ENCODE measurements around the gene PFKL. TPM values are rescaled to one million over a fixed set of nuclear protein-coding genes. Genes with fewer than 3 reads are reported as not detected.

PFKL gene
- total RNA-seq, 1 experiment from 2014 or later, result 67.5 TPM

- no peak for DNase-seq
- Histone ChIP-seq H3K4me3 (no peak overlapping the region), H3K27ac (no peak overlapping the region), H3K36me3 (ENCODE audit: low read depth) (no peaks in the 10 kb centered on the region), H3K4me1 (replicated peaks; ENCODE audit: insufficient read depth) (no peaks in the 10 kb centered on the region), H2AFZ (no peak overlapping the region), H3K9me3 (ENCODE audit: insufficient read depth, low read depth) (no peaks in the 10 kb centered on the region), H3F3A (ENCODE audit: insufficient read depth, low read depth) (0 out of 2 replicates have a peak, but pooled peaks cover 3% of the 10 kb centered on the region), H3K79me2 (ENCODE audit: low read depth) (no peaks in the 10 kb centered on the region), H3K27me3 (ENCODE audit: insufficient read depth, low read depth) (no peaks in the 10 kb centered on the region), H4K20me1 (ENCODE audit: insufficient read depth) (no peaks in the 10 kb centered on the region), H3K9me2 (ENCODE audit: insufficient read depth) (no peaks in the 10 kb centered on the region), H3K4me2 (no peak overlapping the region)
- TF ChIP-seq, protein P1, sequence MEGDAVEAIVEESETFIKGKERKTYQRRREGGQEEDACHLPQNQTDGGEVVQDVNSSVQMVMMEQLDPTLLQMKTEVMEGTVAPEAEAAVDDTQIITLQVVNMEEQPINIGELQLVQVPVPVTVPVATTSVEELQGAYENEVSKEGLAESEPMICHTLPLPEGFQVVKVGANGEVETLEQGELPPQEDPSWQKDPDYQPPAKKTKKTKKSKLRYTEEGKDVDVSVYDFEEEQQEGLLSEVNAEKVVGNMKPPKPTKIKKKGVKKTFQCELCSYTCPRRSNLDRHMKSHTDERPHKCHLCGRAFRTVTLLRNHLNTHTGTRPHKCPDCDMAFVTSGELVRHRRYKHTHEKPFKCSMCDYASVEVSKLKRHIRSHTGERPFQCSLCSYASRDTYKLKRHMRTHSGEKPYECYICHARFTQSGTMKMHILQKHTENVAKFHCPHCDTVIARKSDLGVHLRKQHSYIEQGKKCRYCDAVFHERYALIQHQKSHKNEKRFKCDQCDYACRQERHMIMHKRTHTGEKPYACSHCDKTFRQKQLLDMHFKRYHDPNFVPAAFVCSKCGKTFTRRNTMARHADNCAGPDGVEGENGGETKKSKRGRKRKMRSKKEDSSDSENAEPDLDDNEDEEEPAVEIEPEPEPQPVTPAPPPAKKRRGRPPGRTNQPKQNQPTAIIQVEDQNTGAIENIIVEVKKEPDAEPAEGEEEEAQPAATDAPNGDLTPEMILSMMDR (conservative IDR thresholded peaks at IDR 0.05), result no peak
- no peak for TF ChIP-seq EZH2 (IDR thresholded peaks at IDR 0.05; ENCODE audit: low read depth)
- CTCF ChIA-PET, result no interaction called here
- POLR2A ChIA-PET (ENCODE audit: unreplicated experiment), result no interaction called here
- BruUV-seq (replicated peaks), result no TSS peak
- intact Hi-C loops (cut with micrococcal nuclease; ENCODE audit: unreplicated experiment), result no loop called here
These were observed 27.5 kb upstream of the PFKL start for GRCh38 chr21:44272284-44272858.

DNA sequence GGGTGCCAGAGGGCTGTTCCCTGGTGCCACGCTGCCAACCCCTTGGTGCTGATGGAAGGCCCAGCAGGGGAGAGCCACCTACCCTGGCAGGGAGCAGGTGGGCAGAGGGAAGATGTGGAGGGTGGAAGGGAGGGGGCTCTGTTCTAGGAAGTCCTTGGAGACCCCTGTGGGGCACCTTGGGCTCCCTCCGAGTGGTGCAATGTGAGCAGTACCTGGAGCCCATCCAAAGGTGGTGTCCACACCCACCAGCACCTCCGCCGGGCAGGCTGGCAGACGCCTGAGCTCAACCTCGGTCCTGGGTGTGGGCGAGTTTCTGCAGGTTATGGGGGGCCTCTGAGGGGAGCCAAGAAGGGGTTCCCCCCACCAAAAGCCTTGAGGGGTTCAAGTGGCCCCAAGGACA, 26.8 kb upstream of the PFKL start:
- CTCF ChIA-PET, result no interaction called here
- no peaks in the 10 kb centered on the region for H3K9me2 ChIP-seq (ENCODE audit: insufficient read depth)
- no peak overlapping the region for H2AFZ ChIP-seq
- DNase-seq, result no peak
- H3K27me3 ChIP-seq (ENCODE audit: insufficient read depth, low read depth), result no peaks in the 10 kb centered on the region
- H3K9me3 ChIP-seq (ENCODE audit: insufficient read depth, low read depth), result no peaks in the 10 kb centered on the region
- intact Hi-C loops (cut with micrococcal nuclease; ENCODE audit: unreplicated experiment), result no loop called here
- no peak overlapping the region for H3K27ac ChIP-seq
- POLR2A ChIA-PET (ENCODE audit: unreplicated experiment), result no interaction called here
- H3K4me2 ChIP-seq, result no peak overlapping the region
- H3K4me3 ChIP-seq, result no peak overlapping the region
- H3K36me3 ChIP-seq (ENCODE audit: low read depth), result no peaks in the 10 kb centered on the region
- no peaks in the 10 kb centered on the region for H4K20me1 ChIP-seq (ENCODE audit: insufficient read depth)
- 0 out of 2 replicates have a peak, but pooled peaks cover 3% of the 10 kb centered on the region for H3F3A ChIP-seq (ENCODE audit: insufficient read depth, low read depth)
- TF ChIP-seq, protein P1 (conservative IDR thresholded peaks at IDR 0.05), result no peak
- TF ChIP-seq EZH2 (IDR thresholded peaks at IDR 0.05; ENCODE audit: low read depth), result no peak
- H3K4me1 ChIP-seq (replicated peaks; ENCODE audit: insufficient read depth), result no peaks in the 10 kb centered on the region
- BruUV-seq (replicated peaks), result no TSS peak
- H3K79me2 ChIP-seq (ENCODE audit: low read depth), result no peaks in the 10 kb centered on the region

GRCh38 chr21:44275041-44275440, 24.8 kb upstream of the PFKL start:
- intact Hi-C loops (cut with micrococcal nuclease; ENCODE audit: unreplicated experiment), result no loop called here

More at GRCh38 chr21:44275041-44275440, 24.8 kb upstream of the PFKL start:
- no peak overlapping the region for H3K4me3 ChIP-seq
- no peaks in the 10 kb centered on the region for H3K4me1 ChIP-seq (replicated peaks; ENCODE audit: insufficient read depth)
- H3K4me2 ChIP-seq, result no peak overlapping the region
- H3K27ac ChIP-seq, result no peak overlapping the region
- no peaks in the 10 kb centered on the region for H3K79me2 ChIP-seq (ENCODE audit: low read depth)
- no peaks in the 10 kb centered on the region for H3K27me3 ChIP-seq (ENCODE audit: insufficient read depth, low read depth)
- H2AFZ ChIP-seq, result no peak overlapping the region
- no peak for DNase-seq
- H3K9me3 ChIP-seq (ENCODE audit: insufficient read depth, low read depth), result no peaks in the 10 kb centered on the region
- ChIA-PET CTCF (no interaction called here), POLR2A (ENCODE audit: unreplicated experiment) (no interaction called here)
- H4K20me1 ChIP-seq (ENCODE audit: insufficient read depth), result no peaks in the 10 kb centered on the region
- H3K36me3 ChIP-seq (ENCODE audit: low read depth), result no peaks in the 10 kb centered on the region
- TF ChIP-seq EZH2 (IDR thresholded peaks at IDR 0.05; ENCODE audit: low read depth), result no peak
- TF ChIP-seq, protein P1 (conservative IDR thresholded peaks at IDR 0.05), result no peak
- 0 out of 2 replicates have a peak, but pooled peaks cover 3% of the 10 kb centered on the region for H3F3A ChIP-seq (ENCODE audit: insufficient read depth, low read depth)
- H3K9me2 ChIP-seq (ENCODE audit: insufficient read depth), result no peaks in the 10 kb centered on the region
- BruUV-seq (replicated peaks), result no TSS peak

All from PC-9 (cell line).